ENCODE data around the gene LIPC. TPM values are rescaled to one million over a fixed set of nuclear protein-coding genes. Genes with fewer than 3 reads are reported as not detected.

The LIPC gene
- total and polyA plus RNA-seq, 2 experiments from 2014 or later = 0.43 to 0.63 TPM

GRCh38 chr15:58530056-58530590 is 98.3 kb downstream of the LIPC start:
- WGBS, 2 experiments (ENCODE audit: low coverage in 1 of 2, low lambda C conversion rate in 2 of 2, missing lambda C conversion rate in 2 of 2) = 74 to 79% methylated on average over 6 to 7 of the region's 7 CpGs
- Histone ChIP-seq H3K79me2 (ENCODE audit: insufficient read depth) (no peaks in the 10 kb centered on the region), H3K4me1 (ENCODE audit: insufficient read depth) (peaks cover 20% of the 10 kb centered on the region), H2AFZ (no peak overlapping the region), H3K9me3 (ENCODE audit: low read depth) (no peaks in the 10 kb centered on the region), H3K27ac (no peak overlapping the region), H3K36me3 (ENCODE audit: low read depth) (no peaks in the 10 kb centered on the region), H3K27me3 (replicated peaks; ENCODE audit: insufficient read depth) (no peaks in the 10 kb centered on the region), H4K20me1 (ENCODE audit: insufficient read depth) (no peaks in the 10 kb centered on the region), H3F3A (ENCODE audit: insufficient read depth) (no peaks in the 10 kb centered on the region), H3K9ac (no peak overlapping the region), H3K4me2 (ENCODE audit: unreplicated experiment) (no peak overlapping the region), H3K9me2 (ENCODE audit: insufficient read depth) (no peaks in the 10 kb centered on the region), H3K4me3 (no peak overlapping the region)
- TF ChIP-seq EZH2phosphoT487 (IDR thresholded peaks at IDR 0.05; ENCODE audit: insufficient read depth, low read depth) (no peak), EZH2 (IDR thresholded peaks at IDR 0.05; ENCODE audit: insufficient read depth, poor library complexity, severe bottlenecking) (no peak)
- DNase-seq = no peak
- in situ Hi-C loops (cut with MboI) = no loop called here

DNA sequence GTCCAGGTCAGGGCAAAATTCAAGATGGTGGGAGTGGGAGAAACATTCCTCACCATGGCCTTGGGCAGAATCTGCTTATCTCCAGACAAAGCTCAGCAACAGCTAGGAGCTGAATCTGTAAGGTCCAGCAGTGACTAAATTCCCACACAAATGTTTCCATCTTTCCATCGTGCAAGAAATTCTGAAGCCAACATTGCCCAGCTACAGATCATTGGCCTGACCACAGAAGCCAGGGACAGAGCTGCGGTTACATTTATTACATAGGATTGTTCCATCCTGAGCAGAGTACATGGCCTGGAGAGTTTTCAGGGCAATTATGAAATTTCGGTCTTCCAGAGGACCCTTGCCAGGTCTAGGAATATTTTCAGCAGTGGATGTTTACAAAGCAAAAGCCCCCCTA is 100.3 kb downstream of the LIPC start:
- WGBS, 2 experiments (ENCODE audit: low coverage in 1 of 2, low lambda C conversion rate in 2 of 2, missing lambda C conversion rate in 2 of 2) = 96 to 97% methylated on average over 3 of the region's 3 CpGs

DNA sequence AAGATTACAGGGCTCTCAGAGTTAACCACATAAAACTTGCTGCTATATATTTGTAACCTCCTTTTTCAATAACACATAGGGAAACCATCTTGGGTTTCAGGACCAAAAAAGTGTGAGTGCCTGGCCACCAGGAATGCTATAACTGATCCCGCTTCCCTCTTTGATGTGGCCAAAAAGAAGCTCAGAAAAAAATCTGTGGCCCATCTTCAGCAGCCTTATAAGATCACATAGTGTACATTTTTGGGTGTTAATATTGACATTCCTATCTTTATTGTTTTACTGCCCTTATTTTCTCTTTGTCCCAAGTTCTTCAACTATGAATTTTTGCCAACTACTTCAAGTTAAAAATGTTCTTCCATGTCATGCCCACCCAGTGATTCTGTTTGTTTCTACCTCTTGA is 102.8 kb downstream of the LIPC start:
- no peaks in the 10 kb centered on the region for H3K9me3 ChIP-seq (ENCODE audit: low read depth)
- H3K4me2 ChIP-seq (ENCODE audit: unreplicated experiment) = no peak overlapping the region
- H3K4me3 ChIP-seq = no peak overlapping the region
- no peaks in the 10 kb centered on the region for H4K20me1 ChIP-seq (ENCODE audit: insufficient read depth)
- H3K9ac ChIP-seq = no peak overlapping the region
- no peaks in the 10 kb centered on the region for H3K36me3 ChIP-seq (ENCODE audit: low read depth)
- H3K9me2 ChIP-seq (ENCODE audit: insufficient read depth) = no peaks in the 10 kb centered on the region
- no peaks in the 10 kb centered on the region for H3F3A ChIP-seq (ENCODE audit: insufficient read depth)
- no peak for DNase-seq
- H3K27ac ChIP-seq = no peak overlapping the region
- no peaks in the 10 kb centered on the region for H3K79me2 ChIP-seq (ENCODE audit: insufficient read depth)
- no peak overlapping the region for H2AFZ ChIP-seq
- H3K4me1 ChIP-seq (ENCODE audit: insufficient read depth) = no peaks in the 10 kb centered on the region
- no peak for TF ChIP-seq EZH2phosphoT487 (IDR thresholded peaks at IDR 0.05; ENCODE audit: insufficient read depth, low read depth)
- no peak for TF ChIP-seq EZH2 (IDR thresholded peaks at IDR 0.05; ENCODE audit: insufficient read depth, poor library complexity, severe bottlenecking)
- in situ Hi-C loops (cut with MboI) = no loop called here
- WGBS, 2 experiments (ENCODE audit: low coverage in 1 of 2, low lambda C conversion rate in 2 of 2, missing lambda C conversion rate in 2 of 2) = 100% methylated on average over 1 of the region's 1 CpG
- no peaks in the 10 kb centered on the region for H3K27me3 ChIP-seq (replicated peaks; ENCODE audit: insufficient read depth)

More for the DNA sequence above, 100.3 kb downstream of the LIPC start:
- H4K20me1 ChIP-seq (ENCODE audit: insufficient read depth) = no peaks in the 10 kb centered on the region
- peaks cover 11% of the 10 kb centered on the region for H3K4me1 ChIP-seq (ENCODE audit: insufficient read depth)
- H3K27me3 ChIP-seq (replicated peaks; ENCODE audit: insufficient read depth) = no peaks in the 10 kb centered on the region
- TF ChIP-seq EZH2phosphoT487 (IDR thresholded peaks at IDR 0.05; ENCODE audit: insufficient read depth, low read depth) (no peak), EZH2 (IDR thresholded peaks at IDR 0.05; ENCODE audit: insufficient read depth, poor library complexity, severe bottlenecking) (no peak)
- no peak overlapping the region for H3K9ac ChIP-seq
- no peak overlapping the region for H3K4me3 ChIP-seq
- H2AFZ ChIP-seq = no peak overlapping the region
- DNase-seq = no peak
- no peaks in the 10 kb centered on the region for H3K9me3 ChIP-seq (ENCODE audit: low read depth)
- H3K36me3 ChIP-seq (ENCODE audit: low read depth) = no peaks in the 10 kb centered on the region
- H3K9me2 ChIP-seq (ENCODE audit: insufficient read depth) = no peaks in the 10 kb centered on the region
- H3K79me2 ChIP-seq (ENCODE audit: insufficient read depth) = no peaks in the 10 kb centered on the region
- in situ Hi-C loops (cut with MboI) = no loop called here
- H3K4me2 ChIP-seq (ENCODE audit: unreplicated experiment) = no peak overlapping the region
- H3F3A ChIP-seq (ENCODE audit: insufficient read depth) = no peaks in the 10 kb centered on the region
- no peak overlapping the region for H3K27ac ChIP-seq

DNA sequence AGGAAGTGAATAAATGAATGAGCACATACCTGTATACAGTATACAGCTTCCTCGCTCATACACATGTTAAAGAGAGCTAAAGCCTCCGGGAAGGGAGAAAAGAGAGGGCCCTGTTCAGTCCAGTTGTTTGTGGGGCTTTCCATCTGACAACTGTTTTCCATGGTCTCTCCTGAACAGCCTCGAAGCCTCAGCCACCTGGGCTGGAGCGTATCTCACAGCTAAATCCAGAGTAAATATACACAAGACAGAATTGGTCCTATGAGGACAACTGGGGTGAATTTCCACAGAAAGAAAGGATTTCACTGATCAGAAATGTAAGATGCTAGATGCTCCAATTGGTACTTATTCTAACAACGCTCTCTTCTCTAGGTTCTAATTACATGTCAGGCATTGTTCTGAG is 103.5 kb downstream of the LIPC start:
- in situ Hi-C loops (cut with MboI) = no loop called here
- H2AFZ ChIP-seq = no peak overlapping the region
- no peaks in the 10 kb centered on the region for H3K36me3 ChIP-seq (ENCODE audit: low read depth)
- no peaks in the 10 kb centered on the region for H3K27me3 ChIP-seq (replicated peaks; ENCODE audit: insufficient read depth)
- WGBS, 2 experiments (ENCODE audit: low coverage in 1 of 2, low lambda C conversion rate in 2 of 2, missing lambda C conversion rate in 2 of 2) = 81 to 86% methylated on average over 5 of the region's 5 CpGs
- no peak for DNase-seq
- no peaks in the 10 kb centered on the region for H3K9me2 ChIP-seq (ENCODE audit: insufficient read depth)
- no peak overlapping the region for H3K27ac ChIP-seq
- H3K4me1 ChIP-seq (ENCODE audit: insufficient read depth) = no peaks in the 10 kb centered on the region
- no peak overlapping the region for H3K4me2 ChIP-seq (ENCODE audit: unreplicated experiment)
- H3K9ac ChIP-seq = no peak overlapping the region
- H3F3A ChIP-seq (ENCODE audit: insufficient read depth) = no peaks in the 10 kb centered on the region
- no peaks in the 10 kb centered on the region for H3K79me2 ChIP-seq (ENCODE audit: insufficient read depth)
- no peaks in the 10 kb centered on the region for H4K20me1 ChIP-seq (ENCODE audit: insufficient read depth)
- TF ChIP-seq EZH2phosphoT487 (IDR thresholded peaks at IDR 0.05; ENCODE audit: insufficient read depth, low read depth) (no peak), EZH2 (IDR thresholded peaks at IDR 0.05; ENCODE audit: insufficient read depth, poor library complexity, severe bottlenecking) (no peak)
- H3K9me3 ChIP-seq (ENCODE audit: low read depth) = no peaks in the 10 kb centered on the region
- H3K4me3 ChIP-seq = no peak overlapping the region

- 80 to 87% methylated on average over 6 of the region's 6 CpGs for WGBS, 2 experiments (ENCODE audit: low coverage in 1 of 2, low lambda C conversion rate in 2 of 2, missing lambda C conversion rate in 2 of 2)
- Histone ChIP-seq H3K27me3 (replicated peaks; ENCODE audit: insufficient read depth) (no peaks in the 10 kb centered on the region), H3K9me3 (ENCODE audit: low read depth) (no peaks in the 10 kb centered on the region), H4K20me1 (ENCODE audit: insufficient read depth) (no peaks in the 10 kb centered on the region), H3K9ac (no peak overlapping the region), H2AFZ (no peak overlapping the region), H3K27ac (no peak overlapping the region), H3F3A (ENCODE audit: insufficient read depth) (no peaks in the 10 kb centered on the region), H3K9me2 (ENCODE audit: insufficient read depth) (no peaks in the 10 kb centered on the region), H3K79me2 (ENCODE audit: insufficient read depth) (no peaks in the 10 kb centered on the region), H3K36me3 (ENCODE audit: low read depth) (no peaks in the 10 kb centered on the region), H3K4me3 (no peak overlapping the region), H3K4me1 (ENCODE audit: insufficient read depth) (no peaks in the 10 kb centered on the region), H3K4me2 (ENCODE audit: unreplicated experiment) (no peak overlapping the region)
- in situ Hi-C loops (cut with MboI) = no loop called here
- DNase-seq = no peak
- TF ChIP-seq EZH2phosphoT487 (IDR thresholded peaks at IDR 0.05; ENCODE audit: insufficient read depth, low read depth) (no peak), EZH2 (IDR thresholded peaks at IDR 0.05; ENCODE audit: insufficient read depth, poor library complexity, severe bottlenecking) (no peak)
These were observed 104.1 kb downstream of the LIPC start for GRCh38 chr15:58535894-58536293.

All from GM23248 (cell line).